Heart left ventricle (tissue), 16 donors: ENCODE measurements around the gene CDH11. TPM values are rescaled to one million over a fixed set of nuclear protein-coding genes. Genes with fewer than 3 reads are reported as not detected.

ENCODE experiments used
- ATAC-seq, 4 donors: fragments of 200-7000 bp; cut with Tn5 transposase; one replicate each; pipeline ENCODE4 v1.9.1; 2020 to 2022; ENCODE audit warnings: moderate library complexity in 4 of 4, mild to moderate bottlenecking in 3 of 4, moderate number of reproducible peaks in 1 of 4
- DNase-seq, 5 donors: peaks; one replicate each; pipeline ENCODE4 v3.0.0-alpha.2; 2020
- H3K27ac ChIP-seq, 12 donors: fragments of 200-600 bp; sonication (generic) in 4 of 12; one replicate each; pipeline versions ENCODE4 v1.5.0 to v1.8.0; 2016 to 2022; ENCODE audit warnings: mild to moderate bottlenecking in 2 of 12
- H3K27me3 ChIP-seq, 9 donors: fragments of 200-600 bp; sonication (generic) in 2 of 9; one replicate each; pipeline versions ENCODE4 v1.5.1 to v1.8.0; 2016 to 2022; ENCODE audit warnings: mild to moderate bottlenecking in 3 of 9
- H3K36me3 ChIP-seq, 9 donors: fragments of 200-600 bp; sonication (generic) in 2 of 9; one replicate each; pipeline versions ENCODE4 v1.5.0 to v1.8.0; 2018 to 2022; ENCODE audit warnings: mild to moderate bottlenecking in 2 of 9
- H3K4me1 ChIP-seq, 12 donors: fragments of 200-600 bp; sonication (generic) in 4 of 12; one replicate each; pipeline versions ENCODE4 v1.5.0 to v1.8.0; 2016 to 2022; ENCODE audit warnings: mild to moderate bottlenecking in 3 of 12
- H3K4me3 ChIP-seq, 12 donors: fragments of 200-600 bp; sonication (generic) in 4 of 12; one replicate each; pipeline versions ENCODE4 v1.5.0 to v1.8.0; 2017 to 2022; ENCODE audit warnings: mild to moderate bottlenecking in 9 of 12, moderate library complexity in 4 of 12
- H3K9me3 ChIP-seq, 12 donors: fragments of 200-600 bp; sonication (generic) in 4 of 12; one replicate each; pipeline versions ENCODE4 v1.5.0 to v1.8.0; 2016 to 2022; ENCODE audit warnings: mild to moderate bottlenecking in 1 of 12
- POLR2A ChIP-seq, 2 donors: fragments of 450-650 bp; IDR thresholded peaks; one replicate each; pipeline ENCODE4 v1.6.1; 2017; ENCODE audit warnings: antibody characterized with exemption in 2 of 2, mild to moderate bottlenecking in 2 of 2, moderate library complexity in 2 of 2
- WGBS, 4 donors: extraction: QIAGEN DNeasy Blood & Tissue Kit in 2 of 4; methylation state at CpG; one replicate each; pipeline versions ENCODE4 v1.1.5 to v1.1.7; 2013 to 2018; 5-methylcytosine and 5-hydroxymethylcytosine counted together
- intact Hi-C, 10 donors: fragments of 100-400 bp; cut with DNase I; formaldehyde crosslinking; loops; one replicate each; pipeline versions ENCODE4 v1.11.1 to v1.14.2; 2022
- polyA plus RNA-seq, 2 donors: library from polyadenylated mRNA; stranded (reverse); fragments of 200-250 nt; gene quantifications; one replicate each; pipeline ENCODE4 v1.2.3, GENCODE V29; 2013
- total RNA-seq, 9 donors: library from RNA; depleted of rRNA in 2 of 9; stranded (reverse); fragments of >200 nt in 2 of 9; fragmentation: NEBNext Ultra II Directional in 3 of 9; extraction: Animal tissue kit (Norgen Biotek cat#: 25700) in 3 of 9; gene quantifications; one replicate each; pipeline versions ENCODE4 v1.1.0 to v1.2.4, GENCODE V29; 2016 to 2023
- TF ChIP-seq, protein P1 (sequence below), 12 donors: fragments of 200-600 bp; sonication (generic) in 4 of 12; IDR thresholded peaks; one replicate each; pipeline versions ENCODE4 v1.5.0 to v1.8.0; 2018 to 2022; ENCODE audit warnings: antibody characterized with exemption in 12 of 12, mild to moderate bottlenecking in 5 of 12
- donor health status: ischemic (EF 13 %, LVEDD 7.1; RV severe dilation, severe dysfunction).
- donor health status: healthy with polysubstance abuse.
- donor health status: DM: no; HTN: yes; CAD: no.
- donor health status: DM: no; HTN: no; CAD: no.
- donor health status: ischemic (EF 25% LVEDD 6.9; RV normal size, moderate dysfunction).
- donor health status: ischemic (EF 25% LVEDD 5.7; RV mildly dilated, moderate dysfunction).
- donor health status: healthy.
- donor health status: DM: yes; HTN: yes; CAD: no.
- donor health status: ischemic (EF 35%, LVEDD 5.7; RV mildly dilated, moderate dysfunction).
- donor health status: nonischemic (EF 11% LVEDD 7.7; RV severe dilation, severe dysfunction).
- donor health status: DM: yes; HTN: yes; CAD: no.
- donor health status: PGD.
- donor health status: ischemic (EF 29% LVEDD 5.4; RV normal size, mild dysfunction).
- donor health status: nonischemic (EF 23%, LVEDD 6.1; RV moderate dilation, normal function).

CDH11 gene
- total and polyA plus RNA-seq, 11 donors, result 1.4 to 37.1 (median 7.4) TPM

DNA sequence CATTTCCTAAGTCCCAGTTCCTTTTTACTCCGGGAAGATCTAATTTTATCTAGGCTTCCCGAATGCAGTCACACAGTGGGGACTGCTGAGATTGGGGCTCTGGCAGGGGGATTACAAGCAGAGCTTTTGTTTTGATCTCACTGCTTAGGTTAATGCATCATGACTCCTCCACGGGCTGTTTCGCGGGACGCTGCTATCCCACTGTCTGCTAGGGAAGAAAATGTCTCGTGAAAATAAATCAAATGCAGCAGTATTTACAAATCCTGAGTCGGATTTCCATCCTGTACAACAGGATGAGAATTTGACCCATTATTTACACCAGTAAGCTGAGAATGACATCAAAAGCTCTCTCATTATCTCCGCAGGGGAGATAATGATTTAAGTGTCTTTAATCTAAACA, 83.8 kb downstream of the CDH11 start:
- H3K27ac ChIP-seq, result no peak overlapping the region
- ATAC-seq (no peak), DNase-seq (no peak)
- TF ChIP-seq, protein P1, sequence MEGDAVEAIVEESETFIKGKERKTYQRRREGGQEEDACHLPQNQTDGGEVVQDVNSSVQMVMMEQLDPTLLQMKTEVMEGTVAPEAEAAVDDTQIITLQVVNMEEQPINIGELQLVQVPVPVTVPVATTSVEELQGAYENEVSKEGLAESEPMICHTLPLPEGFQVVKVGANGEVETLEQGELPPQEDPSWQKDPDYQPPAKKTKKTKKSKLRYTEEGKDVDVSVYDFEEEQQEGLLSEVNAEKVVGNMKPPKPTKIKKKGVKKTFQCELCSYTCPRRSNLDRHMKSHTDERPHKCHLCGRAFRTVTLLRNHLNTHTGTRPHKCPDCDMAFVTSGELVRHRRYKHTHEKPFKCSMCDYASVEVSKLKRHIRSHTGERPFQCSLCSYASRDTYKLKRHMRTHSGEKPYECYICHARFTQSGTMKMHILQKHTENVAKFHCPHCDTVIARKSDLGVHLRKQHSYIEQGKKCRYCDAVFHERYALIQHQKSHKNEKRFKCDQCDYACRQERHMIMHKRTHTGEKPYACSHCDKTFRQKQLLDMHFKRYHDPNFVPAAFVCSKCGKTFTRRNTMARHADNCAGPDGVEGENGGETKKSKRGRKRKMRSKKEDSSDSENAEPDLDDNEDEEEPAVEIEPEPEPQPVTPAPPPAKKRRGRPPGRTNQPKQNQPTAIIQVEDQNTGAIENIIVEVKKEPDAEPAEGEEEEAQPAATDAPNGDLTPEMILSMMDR (IDR thresholded peaks at IDR 0.05), result no peak
- TF ChIP-seq POLR2A (IDR thresholded peaks at IDR 0.05), result no peak
- peaks cover 0 to 12% (median 0%) of the 10 kb centered on the region in 12 donors for H3K9me3 ChIP-seq
- no peaks in the 10 kb centered on the region for H3K27me3 ChIP-seq
- H3K4me3 ChIP-seq, result no peak overlapping the region
- WGBS, 4 donors, result 19 to 30% (median 26%) methylated on average over 9 of the region's 9 CpGs
- intact Hi-C loops, result no loop called here
- H3K4me1 ChIP-seq, result no peaks in the 10 kb centered on the region
- peaks cover 0 to 3% (median 0%) of the 10 kb centered on the region in 9 donors for H3K36me3 ChIP-seq

DNA sequence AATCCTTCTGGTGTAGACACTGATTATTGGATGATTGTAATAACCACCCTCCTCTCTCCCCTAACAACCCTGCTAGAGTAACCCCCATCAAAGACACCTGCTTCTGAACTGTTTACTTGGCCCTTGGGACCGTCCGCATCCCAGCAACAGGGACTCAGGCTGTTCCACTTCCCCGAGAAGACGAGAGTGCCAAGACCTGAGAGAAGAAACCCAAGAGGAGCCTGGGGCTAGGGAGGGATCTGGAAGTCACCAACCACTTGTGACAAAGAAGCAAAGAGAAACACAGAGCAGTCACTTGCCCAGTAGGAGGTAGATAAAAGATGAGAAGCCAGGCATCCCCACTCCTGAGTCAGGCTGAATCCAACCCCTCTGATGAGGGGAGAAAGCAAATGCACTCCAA, 84.3 kb downstream of the CDH11 start:
- no peak for ATAC-seq
- Histone ChIP-seq H3K4me1 (no peaks in the 10 kb centered on the region), H3K27ac (no peak overlapping the region), H3K4me3 (no peak overlapping the region), H3K27me3 (no peaks in the 10 kb centered on the region), H3K9me3 (peaks cover 0 to 12% (median 0%) of the 10 kb centered on the region in 12 donors), H3K36me3 (peaks cover 0 to 3% (median 0%) of the 10 kb centered on the region in 9 donors)
- intact Hi-C loops, result no loop called here
- no peak for TF ChIP-seq POLR2A (IDR thresholded peaks at IDR 0.05)
- TF ChIP-seq, protein P1 (IDR thresholded peaks at IDR 0.05), result no peak
- no peak for DNase-seq
- 82 to 95% (median 90%) methylated on average over 4 of the region's 4 CpGs for WGBS, 4 donors

DNA sequence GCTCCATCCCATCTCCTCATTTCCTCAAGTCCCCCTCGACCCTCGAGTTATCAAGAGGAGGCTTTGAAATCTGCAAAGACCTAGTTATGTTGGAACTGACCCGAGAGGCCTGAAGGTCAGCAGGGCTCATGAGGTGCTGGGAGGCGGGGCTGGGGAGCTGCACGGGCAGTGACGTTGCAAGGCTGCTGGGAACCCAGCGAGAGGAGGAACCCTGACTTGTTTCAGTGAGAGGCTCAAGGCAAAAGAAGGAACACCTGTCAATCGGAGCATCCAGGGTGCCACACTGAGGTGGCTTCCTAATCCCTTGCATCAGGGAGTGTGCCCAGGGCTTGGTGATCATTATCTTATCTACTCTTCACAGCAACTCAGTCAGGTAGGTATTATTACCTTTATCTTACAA, 86.9 kb downstream of the CDH11 start:
- Histone ChIP-seq H3K9me3 (peaks cover 0 to 11% (median 0%) of the 10 kb centered on the region in 12 donors), H3K27me3 (no peaks in the 10 kb centered on the region), H3K36me3 (peaks cover 0 to 3% (median 0%) of the 10 kb centered on the region in 9 donors), H3K27ac (no peak overlapping the region), H3K4me3 (no peak overlapping the region), H3K4me1 (peaks cover 0 to 6% (median 0%) of the 10 kb centered on the region in 12 donors)
- 71 to 78% (median 75%) methylated on average over 8 of the region's 8 CpGs for WGBS, 4 donors
- DNase-seq (no peak), ATAC-seq (no peak)
- no peak for TF ChIP-seq POLR2A (IDR thresholded peaks at IDR 0.05)
- TF ChIP-seq, protein P1 (IDR thresholded peaks at IDR 0.05), result no peak
- intact Hi-C loops, result no loop called here

DNA sequence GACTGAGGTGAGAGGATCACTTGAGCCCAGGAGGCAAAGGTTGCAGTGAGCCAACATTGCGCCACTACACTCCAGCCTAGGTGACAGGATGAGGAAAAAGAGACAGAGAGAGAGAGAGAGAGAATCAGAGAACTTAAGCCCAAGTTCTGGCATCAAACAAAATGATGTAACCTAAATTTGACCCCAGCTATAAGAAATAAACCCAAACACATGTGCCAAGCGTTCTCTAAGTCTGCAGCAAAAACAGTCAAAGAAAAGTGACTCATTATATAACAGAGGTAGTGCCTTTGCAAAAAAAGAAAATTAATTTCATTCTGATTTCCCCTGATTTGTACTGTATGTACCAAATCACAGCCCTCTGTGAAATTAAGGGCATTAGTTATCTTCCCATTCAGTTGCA, 89.5 kb downstream of the CDH11 start:
- Histone ChIP-seq H3K27ac (no peak overlapping the region), H3K36me3 (peaks cover 0 to 3% (median 0%) of the 10 kb centered on the region in 9 donors), H3K9me3 (no peaks in the 10 kb centered on the region), H3K27me3 (no peaks in the 10 kb centered on the region), H3K4me3 (no peak overlapping the region), H3K4me1 (peaks cover 0 to 17% (median 0%) of the 10 kb centered on the region in 12 donors)
- intact Hi-C loops, result no loop called here
- ATAC-seq (no peak), DNase-seq (no peak)
- TF ChIP-seq POLR2A (IDR thresholded peaks at IDR 0.05), result no peak
- TF ChIP-seq, protein P1 (IDR thresholded peaks at IDR 0.05), result no peak
- 86 to 95% (median 92%) methylated on average over 2 of the region's 2 CpGs for WGBS, 4 donors
